Activated T-cell treated with anti-CD3 and anti-CD28 coated beads, Interleukin-2, amount 50 U/mL, for 24 hours (primary cell): Measurements from ENCODE around the gene SPATA33.
A peak's percentile ranks its signal among the peaks of the same experiment; 100 is the strongest.
"Not testable (repeated sequence)": the region's sequence is repeated elsewhere in the genome, so short reads cannot be mapped to it uniquely, and the experiment has no call there.

Source experiments
- DNase-seq: peaks from one replicate; pipeline ENCODE4 v3.0.0-alpha.2; 2020
- H3K27ac Mint-ChIP-seq: 2 replicates; pipeline ENCODE4 v1.8.0; 2020; ENCODE audit warnings: mild to moderate bottlenecking, mixed read lengths
- H3K27me3 Mint-ChIP-seq: 2 replicates; pipeline ENCODE4 v1.8.0; 2020; ENCODE audit warnings: mixed read lengths
- H3K36me3 Mint-ChIP-seq: 2 replicates; pipeline ENCODE4 v1.8.0; 2020; ENCODE audit warnings: low read depth, mixed read lengths
- H3K4me1 Mint-ChIP-seq: 2 replicates; pipeline ENCODE4 v1.8.0; 2020; ENCODE audit warnings: low read depth, mixed read lengths
- H3K4me3 Mint-ChIP-seq: 2 replicates; pipeline ENCODE4 v1.8.0; 2020; ENCODE audit warnings: mild to moderate bottlenecking, moderate library complexity, mixed read lengths
- H3K9me3 Mint-ChIP-seq: 2 replicates; pipeline ENCODE4 v1.8.0; 2020; ENCODE audit warnings: mixed read lengths

Gene SPATA33

DNA sequence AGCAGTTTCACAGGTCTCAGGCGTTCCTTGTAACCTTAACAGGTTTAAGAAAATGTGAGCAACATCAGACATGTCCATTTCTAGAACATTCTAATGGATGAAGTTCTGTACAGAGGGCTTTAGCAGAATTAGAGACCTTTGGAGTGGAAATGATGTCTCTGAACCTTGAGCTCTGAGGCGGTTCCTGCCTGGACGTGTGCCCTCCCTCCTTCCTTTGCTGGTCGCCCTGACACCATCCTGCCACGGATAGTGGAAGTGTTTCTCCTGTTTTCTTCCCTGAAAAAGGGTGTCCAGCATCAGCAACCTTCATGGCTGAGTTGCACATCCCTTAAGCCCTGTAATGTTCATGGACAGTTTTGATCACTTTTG, 11.1 kb downstream of the SPATA33 start:
- H3K27ac Mint-ChIP-seq = no peak overlapping the region
- H3K4me1 Mint-ChIP-seq = peaks cover 23% of the 10 kb centered on the region
- no peak for DNase-seq
- peaks cover 26% of the 10 kb centered on the region for H3K36me3 Mint-ChIP-seq
- no peaks in the 10 kb centered on the region for H3K27me3 Mint-ChIP-seq
- no peak overlapping the region for H3K4me3 Mint-ChIP-seq
- H3K9me3 Mint-ChIP-seq = peaks cover 2% of the 10 kb centered on the region

DNA sequence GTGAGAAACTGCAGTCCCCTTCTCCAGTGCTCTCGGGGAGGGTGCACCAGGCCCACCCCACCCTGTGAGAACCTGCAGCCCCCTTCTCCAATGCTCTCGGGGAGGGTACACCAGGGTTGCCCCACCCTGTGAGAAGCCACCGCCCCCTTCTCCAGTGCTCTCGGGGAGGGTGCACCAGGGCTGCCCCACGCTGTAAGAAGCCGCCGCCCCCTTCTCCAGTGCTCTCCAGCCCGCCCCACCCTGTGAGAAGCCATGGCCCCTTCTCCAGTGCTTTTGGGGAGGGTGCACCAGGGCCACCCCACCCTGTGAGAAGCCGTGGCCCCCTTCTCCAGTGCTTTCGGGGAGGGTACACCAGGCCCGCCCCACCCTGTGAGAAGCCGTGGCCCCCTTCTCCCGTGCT, 12.1 kb downstream of the SPATA33 start:
- no peak overlapping the region for H3K27ac Mint-ChIP-seq
- no peak overlapping the region for H3K4me3 Mint-ChIP-seq
- H3K4me1 Mint-ChIP-seq = peaks cover 23% of the 10 kb centered on the region
- peaks cover 18% of the 10 kb centered on the region for H3K36me3 Mint-ChIP-seq
- peaks cover 2% of the 10 kb centered on the region for H3K9me3 Mint-ChIP-seq
- no peaks in the 10 kb centered on the region for H3K27me3 Mint-ChIP-seq
- DNase-seq = no peak

DNA sequence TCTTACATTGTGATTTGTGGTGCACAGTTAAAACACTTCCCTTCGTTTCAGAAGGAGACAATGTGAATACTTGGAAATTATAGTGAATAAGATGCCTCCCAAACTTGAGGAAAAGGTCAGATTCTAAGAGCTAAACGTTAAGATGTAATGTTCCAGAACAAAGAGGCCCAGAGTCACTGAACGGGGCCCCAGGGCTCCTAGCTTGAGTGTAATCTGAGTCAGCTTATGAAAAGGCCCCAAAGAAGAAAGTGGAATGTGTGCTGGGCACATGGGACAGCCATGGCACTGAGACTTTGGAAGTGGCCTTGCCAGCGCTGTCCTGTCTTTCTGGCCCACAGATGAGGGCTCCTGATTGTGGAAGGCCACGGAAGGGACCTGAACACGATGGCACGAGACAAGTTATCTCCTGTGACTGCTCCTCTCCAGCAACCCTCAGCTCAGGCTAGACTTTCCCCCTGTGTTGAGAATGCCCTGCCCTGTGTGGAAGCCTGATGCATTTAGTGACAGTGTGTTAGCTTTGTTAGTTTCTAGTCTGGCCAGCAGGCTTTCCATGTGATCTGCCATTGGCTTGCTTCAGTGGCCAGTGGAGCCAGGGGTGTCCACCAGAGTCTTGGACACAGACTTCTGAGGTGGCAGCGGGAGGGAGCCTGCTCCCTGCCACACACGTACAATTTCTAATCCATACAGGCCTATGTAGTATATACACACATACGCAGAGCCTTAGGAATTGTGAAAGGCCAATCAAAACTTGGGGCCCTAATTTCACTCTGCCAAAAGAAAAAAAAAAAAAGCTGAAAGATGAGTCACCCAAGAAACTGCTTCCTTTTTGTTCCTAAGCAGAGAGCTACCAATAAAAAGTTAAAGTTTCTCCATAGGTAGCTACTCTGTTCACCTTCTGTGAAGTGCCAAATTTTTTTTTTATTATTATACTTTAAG, 13.1 kb downstream of the SPATA33 start:
- Mint-ChIP-seq H3K4me3 (no peak overlapping the region), H3K9me3 (peaks cover 2% of the 10 kb centered on the region), H3K36me3 (peaks cover 11% of the 10 kb centered on the region), H3K27me3 (no peaks in the 10 kb centered on the region), H3K27ac (peak overlapping the region; percentile 44), H3K4me1 (peaks cover 23% of the 10 kb centered on the region)
- no peak for DNase-seq

DNA sequence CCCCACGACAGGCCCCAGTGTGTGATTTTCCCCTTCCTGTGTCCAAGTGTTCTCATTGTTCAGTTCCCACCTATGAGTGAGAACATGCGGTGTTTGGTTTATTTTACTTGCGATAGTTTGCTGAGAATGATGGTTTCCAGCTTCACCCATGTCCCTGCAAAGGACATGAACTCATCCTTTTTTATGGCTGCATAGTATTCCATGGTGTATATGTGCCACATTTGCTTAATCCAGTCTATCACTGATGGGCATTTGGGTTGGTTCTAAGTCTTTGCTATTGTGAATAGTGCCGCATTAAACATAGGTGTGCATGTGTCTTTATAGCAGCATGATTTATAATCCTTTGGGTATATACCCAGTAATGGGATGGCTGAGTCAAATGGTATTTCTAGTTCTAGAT, 13.9 kb downstream of the SPATA33 start:
- not testable (repeated sequence) for DNase-seq, H3K4me3 Mint-ChIP-seq, H3K27me3 Mint-ChIP-seq, H3K9me3 Mint-ChIP-seq, H3K27ac Mint-ChIP-seq, H3K36me3 Mint-ChIP-seq
- peaks cover 23% of the 10 kb centered on the region for H3K4me1 Mint-ChIP-seq

DNA sequence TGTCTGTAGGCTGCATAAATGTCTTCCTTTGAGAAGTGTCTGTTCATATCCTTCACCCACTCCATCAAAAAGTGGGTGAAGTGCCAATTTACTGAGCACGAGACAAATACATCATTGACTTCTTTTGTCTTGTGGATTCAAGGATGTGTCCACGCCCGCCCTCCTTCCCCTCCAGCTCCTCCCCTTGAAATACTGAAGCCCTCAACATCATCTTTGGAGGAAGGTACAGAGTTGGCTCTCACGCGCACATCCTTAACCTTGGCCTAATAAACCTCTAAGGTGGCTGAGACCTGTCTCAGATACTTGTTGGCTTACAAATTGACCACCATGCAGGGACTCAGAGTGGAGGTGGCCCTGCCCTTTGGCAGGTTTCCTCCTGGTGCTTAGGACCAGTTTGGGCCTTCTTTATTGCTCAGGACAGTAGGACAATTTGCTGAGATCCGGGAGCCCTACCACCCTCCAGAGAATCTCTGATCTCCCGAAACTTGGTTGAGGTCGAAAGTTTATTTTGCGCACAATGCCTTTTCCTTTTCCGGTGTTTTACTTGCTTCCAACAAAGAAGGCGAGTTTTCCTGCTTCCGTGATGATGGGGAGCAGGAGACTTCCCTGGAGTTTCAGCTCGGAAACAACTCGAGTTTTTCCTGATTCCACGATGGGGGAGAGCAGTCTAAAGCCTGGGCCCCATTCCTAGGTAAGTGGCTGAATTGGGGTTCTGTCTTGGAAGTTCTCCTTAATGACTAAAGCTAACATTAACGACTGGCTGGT, 14.7 kb downstream of the SPATA33 start:
- Mint-ChIP-seq H3K4me3 (no peak overlapping the region), H3K27me3 (no peaks in the 10 kb centered on the region), H3K27ac (no peak overlapping the region), H3K9me3 (no peaks in the 10 kb centered on the region), H3K4me1 (peaks cover 23% of the 10 kb centered on the region), H3K36me3 (peaks cover 5% of the 10 kb centered on the region)
- DNase-seq = no peak

DNA sequence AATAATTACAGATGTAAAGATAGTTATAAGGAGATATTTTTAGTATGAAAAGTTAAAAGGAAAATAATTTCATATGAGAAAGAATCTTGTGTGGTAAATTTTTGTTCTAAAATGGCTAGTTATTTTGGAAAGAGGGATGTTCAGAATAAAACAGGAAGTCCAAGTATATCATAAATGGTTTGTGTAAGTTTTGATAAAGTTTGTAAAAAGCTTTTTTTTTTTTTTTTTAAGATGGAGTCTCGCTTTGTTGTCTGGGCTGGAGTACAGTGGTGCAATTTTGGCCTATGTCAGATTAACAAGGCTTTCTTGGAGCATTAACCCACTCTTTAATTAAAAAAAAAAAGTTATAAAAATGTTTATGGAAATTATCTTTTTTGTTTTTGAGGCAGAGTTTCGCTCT, 20.6 kb downstream of the SPATA33 start:
- no peak overlapping the region for H3K27ac Mint-ChIP-seq
- no peaks in the 10 kb centered on the region for H3K27me3 Mint-ChIP-seq
- no peak for DNase-seq
- peaks cover 2% of the 10 kb centered on the region for H3K36me3 Mint-ChIP-seq
- no peaks in the 10 kb centered on the region for H3K9me3 Mint-ChIP-seq
- no peaks in the 10 kb centered on the region for H3K4me1 Mint-ChIP-seq
- no peak overlapping the region for H3K4me3 Mint-ChIP-seq

- H3K9me3 Mint-ChIP-seq = no peaks in the 10 kb centered on the region
- peaks cover 19% of the 10 kb centered on the region for H3K4me1 Mint-ChIP-seq
- peak overlapping the region; percentile 64 for H3K4me3 Mint-ChIP-seq
- H3K36me3 Mint-ChIP-seq = peaks cover 49% of the 10 kb centered on the region
- H3K27me3 Mint-ChIP-seq = no peaks in the 10 kb centered on the region
- DNase-seq = no peak
- H3K27ac Mint-ChIP-seq = peak overlapping the region; percentile 74
Observed at GRCh38 chr16:89685916-89686315, 28.3 kb downstream of the SPATA33 start.

DNA sequence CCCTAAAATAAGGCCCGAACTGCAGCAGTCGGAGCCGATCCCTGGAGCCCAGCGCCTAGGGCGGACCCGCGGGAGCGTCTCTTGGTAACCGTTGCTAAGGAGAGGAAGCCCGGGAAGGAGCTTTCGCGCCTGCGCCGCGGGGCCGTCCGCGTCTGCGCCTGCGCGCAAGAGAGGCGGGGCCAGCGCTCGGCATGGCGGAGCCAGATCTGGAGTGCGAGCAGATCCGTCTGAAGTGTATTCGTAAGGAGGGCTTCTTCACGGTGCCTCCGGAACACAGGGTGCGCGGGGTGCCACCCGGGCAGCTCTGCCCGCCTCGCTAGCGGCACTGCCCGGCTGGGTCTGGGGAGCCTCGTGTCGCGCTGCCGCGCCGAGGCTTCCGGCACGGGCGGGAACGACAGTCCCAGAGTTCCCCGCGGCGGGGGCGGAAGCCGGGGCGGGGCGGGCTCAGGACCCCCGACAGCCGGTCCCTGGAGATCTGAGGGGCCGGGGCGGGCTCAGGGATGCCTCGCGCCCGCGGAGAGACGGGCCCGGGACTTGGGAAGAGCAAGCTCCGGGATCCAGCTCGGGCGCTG, 29.0 kb downstream of the SPATA33 start, which contains the start of gene CDK10:
TSS of gene CDK10 (plus strand) at position 170 of the 572 bp plus-strand sequence. CDS start at position 192, 22 bp downstream.
- H3K27ac Mint-ChIP-seq = peak within 1 kb of the TSS; percentile 96
- peak; percentile 97 for DNase-seq
- H3K36me3 Mint-ChIP-seq = peaks cover 55% of the 10 kb centered on the region
- peak within 1 kb of the TSS; percentile 89 for H3K4me3 Mint-ChIP-seq
- H3K4me1 Mint-ChIP-seq = peaks cover 19% of the 10 kb centered on the region
- H3K9me3 Mint-ChIP-seq = no peaks in the 10 kb centered on the region
- no peaks in the 10 kb centered on the region for H3K27me3 Mint-ChIP-seq

GRCh38 chr16:89687092-89687940, 29.7 kb downstream of the SPATA33 start:
- H3K27ac Mint-ChIP-seq = peak overlapping the region; percentile 96
- H3K36me3 Mint-ChIP-seq = peaks cover 60% of the 10 kb centered on the region
- H3K9me3 Mint-ChIP-seq = no peaks in the 10 kb centered on the region
- no peak for DNase-seq
- H3K4me3 Mint-ChIP-seq = peak overlapping the region; percentile 89
- no peaks in the 10 kb centered on the region for H3K27me3 Mint-ChIP-seq
- H3K4me1 Mint-ChIP-seq = peaks cover 19% of the 10 kb centered on the region

DNA sequence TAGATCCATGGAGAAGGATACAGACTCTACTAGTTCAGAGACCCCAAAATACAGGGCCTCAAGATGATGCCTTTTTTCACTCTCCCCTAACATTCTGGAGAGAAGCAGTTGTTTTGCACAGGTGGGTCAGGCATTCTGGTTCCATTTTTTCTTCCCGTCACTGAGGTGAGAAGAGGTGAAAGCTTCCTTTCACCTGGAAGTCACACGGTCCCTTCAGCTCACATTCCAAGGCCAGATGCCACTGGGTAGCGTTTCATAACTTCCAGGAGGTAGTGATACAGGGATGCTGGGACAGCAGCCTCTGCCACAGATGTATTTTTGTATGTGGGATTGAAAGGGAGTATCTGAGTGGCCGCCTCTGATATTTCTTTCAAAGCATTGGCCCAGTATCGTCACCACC, 30.8 kb downstream of the SPATA33 start:
- Mint-ChIP-seq H3K4me3 (peak overlapping the region; percentile 89), H3K27me3 (no peaks in the 10 kb centered on the region), H3K9me3 (no peaks in the 10 kb centered on the region), H3K4me1 (peaks cover 19% of the 10 kb centered on the region), H3K27ac (peak overlapping the region; percentile 61), H3K36me3 (peaks cover 71% of the 10 kb centered on the region)
- DNase-seq = no peak

- peak overlapping the region; percentile 14 for H3K27ac Mint-ChIP-seq
- DNase-seq = no peak
- no peaks in the 10 kb centered on the region for H3K9me3 Mint-ChIP-seq
- H3K4me1 Mint-ChIP-seq = peaks cover 19% of the 10 kb centered on the region
- H3K27me3 Mint-ChIP-seq = no peaks in the 10 kb centered on the region
- no peak overlapping the region for H3K4me3 Mint-ChIP-seq
- H3K36me3 Mint-ChIP-seq = peaks cover 78% of the 10 kb centered on the region
Observed at GRCh38 chr16:89689142-89689541, 31.5 kb downstream of the SPATA33 start.

- H3K4me1 Mint-ChIP-seq = peaks cover 19% of the 10 kb centered on the region
- DNase-seq, H3K27me3 Mint-ChIP-seq, H3K27ac Mint-ChIP-seq, H3K4me3 Mint-ChIP-seq, H3K9me3 Mint-ChIP-seq: not testable (repeated sequence)
- H3K36me3 Mint-ChIP-seq = peaks cover 81% of the 10 kb centered on the region
Observed at GRCh38 chr16:89689621-89690020, 32.0 kb downstream of the SPATA33 start.

DNA sequence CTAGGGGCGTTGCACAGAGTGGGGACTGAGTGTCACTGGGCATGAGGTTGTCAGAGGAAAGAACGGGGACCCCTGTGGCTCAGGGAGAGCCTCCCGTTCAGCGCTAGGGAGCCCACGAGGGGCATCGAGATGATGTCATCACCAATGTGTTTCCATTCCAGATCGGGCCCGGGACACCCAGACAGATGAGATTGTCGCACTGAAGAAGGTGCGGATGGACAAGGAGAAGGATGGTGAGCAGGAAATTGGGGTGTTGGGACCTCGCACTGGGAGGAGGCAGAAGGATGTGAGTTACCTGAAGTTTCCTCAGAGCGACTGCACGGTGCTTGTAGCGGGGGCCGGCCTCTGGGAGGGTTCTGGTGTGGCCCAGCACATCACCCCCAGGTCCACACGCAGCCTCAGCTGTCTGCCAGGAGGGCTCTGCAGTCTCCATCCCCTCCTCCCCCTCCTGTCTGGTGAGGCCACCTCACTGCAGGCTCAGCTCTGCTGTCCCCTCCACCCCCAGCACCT, 32.8 kb downstream of the SPATA33 start:
- H3K4me1 Mint-ChIP-seq = peaks cover 23% of the 10 kb centered on the region
- H3K27me3 Mint-ChIP-seq = no peaks in the 10 kb centered on the region
- H3K9me3 Mint-ChIP-seq = no peaks in the 10 kb centered on the region
- H3K36me3 Mint-ChIP-seq = peaks cover 84% of the 10 kb centered on the region
- DNase-seq = no peak
- no peak overlapping the region for H3K27ac Mint-ChIP-seq
- H3K4me3 Mint-ChIP-seq = no peak overlapping the region
